DLD1 (cell line): ENCODE results near the gene AKT3.

ENCODE experiments used
- in situ Hi-C: cut with HindIII; loops from 2 replicates; pipeline ENCODE4 v1.10.0; 2017; ENCODE audit warnings: low sequenced_read_pairs

AKT3 gene

DNA sequence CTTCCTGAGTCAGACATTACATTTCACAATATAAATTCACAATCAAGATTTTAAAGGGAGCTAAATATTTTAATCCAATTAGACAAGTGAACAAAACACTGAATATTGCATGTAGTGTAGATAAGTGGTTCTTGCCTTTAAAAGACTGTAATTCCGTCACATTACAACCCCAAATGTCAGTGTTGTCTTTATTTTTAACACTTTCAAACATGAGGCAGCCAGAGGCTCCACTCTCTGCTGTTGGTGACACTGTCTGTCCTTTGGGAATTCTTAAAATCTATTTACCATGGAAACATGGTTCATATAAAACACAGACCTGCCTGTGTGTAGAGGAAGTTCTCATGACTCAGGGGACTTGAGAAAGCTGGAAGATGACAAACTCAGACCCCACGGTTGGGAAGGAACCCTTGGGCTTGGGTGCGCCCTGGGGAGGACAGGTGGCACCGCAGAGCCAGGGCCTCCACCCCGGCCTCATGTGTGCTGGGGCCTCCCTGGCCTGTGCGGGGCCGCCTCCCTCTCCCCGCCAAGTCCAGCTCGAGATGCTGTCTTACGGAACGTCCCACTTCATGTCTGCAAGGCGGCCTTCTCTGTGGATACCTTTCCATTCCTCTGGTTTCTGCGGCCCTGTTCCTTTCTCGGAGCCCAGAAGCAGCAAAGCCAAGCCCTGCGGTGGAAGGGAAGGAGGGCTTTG is 355.2 kb downstream of the AKT3 start:
- in situ Hi-C loops: no loop called here

DNA sequence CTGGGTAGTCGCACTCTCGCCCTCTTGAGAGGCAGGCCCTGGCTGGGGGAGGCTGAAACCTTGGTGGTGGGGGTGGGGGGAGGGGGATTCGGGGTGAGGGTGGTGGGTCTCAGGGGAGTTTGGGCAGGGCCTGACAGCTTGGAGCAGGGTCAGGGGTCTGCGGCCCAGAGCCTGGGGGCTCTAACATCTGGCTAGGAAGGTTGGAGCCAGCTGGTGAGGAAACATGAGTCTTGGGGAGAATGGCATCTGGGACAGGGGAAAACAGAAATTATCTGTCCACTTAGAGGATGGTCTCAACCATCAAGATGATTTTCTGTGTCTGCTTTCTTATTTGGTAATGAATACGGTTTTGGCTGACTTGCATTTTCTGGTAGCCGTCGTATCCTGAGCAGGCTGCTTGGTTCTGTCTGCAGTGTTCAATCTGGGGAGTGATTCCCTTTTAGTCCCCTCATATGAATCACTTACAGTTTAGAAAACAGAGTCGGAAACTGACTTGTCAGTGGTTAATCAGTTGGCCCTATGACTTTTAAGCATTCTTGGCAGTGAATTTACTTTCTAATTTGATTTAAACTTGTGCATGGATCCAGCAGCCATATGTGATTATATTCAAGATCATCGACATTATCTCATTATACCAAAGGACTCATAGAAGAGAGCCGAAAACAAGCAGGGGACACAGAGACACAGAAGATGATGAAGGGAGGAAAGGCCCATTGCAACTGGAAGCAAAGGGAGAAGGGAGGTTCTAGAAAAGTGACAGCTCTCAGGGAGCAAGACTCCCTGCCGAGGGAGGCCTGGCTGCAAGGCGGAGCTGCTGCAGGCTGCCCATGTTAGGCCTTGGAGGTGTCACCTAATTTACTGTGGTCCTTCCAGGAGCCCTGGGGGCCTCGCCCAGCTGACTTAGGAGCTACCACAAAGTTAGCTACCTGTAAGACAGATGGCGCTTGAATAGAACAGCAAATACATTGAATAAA is 356.6 kb downstream of the AKT3 start:
- in situ Hi-C loops: no loop called here

DNA sequence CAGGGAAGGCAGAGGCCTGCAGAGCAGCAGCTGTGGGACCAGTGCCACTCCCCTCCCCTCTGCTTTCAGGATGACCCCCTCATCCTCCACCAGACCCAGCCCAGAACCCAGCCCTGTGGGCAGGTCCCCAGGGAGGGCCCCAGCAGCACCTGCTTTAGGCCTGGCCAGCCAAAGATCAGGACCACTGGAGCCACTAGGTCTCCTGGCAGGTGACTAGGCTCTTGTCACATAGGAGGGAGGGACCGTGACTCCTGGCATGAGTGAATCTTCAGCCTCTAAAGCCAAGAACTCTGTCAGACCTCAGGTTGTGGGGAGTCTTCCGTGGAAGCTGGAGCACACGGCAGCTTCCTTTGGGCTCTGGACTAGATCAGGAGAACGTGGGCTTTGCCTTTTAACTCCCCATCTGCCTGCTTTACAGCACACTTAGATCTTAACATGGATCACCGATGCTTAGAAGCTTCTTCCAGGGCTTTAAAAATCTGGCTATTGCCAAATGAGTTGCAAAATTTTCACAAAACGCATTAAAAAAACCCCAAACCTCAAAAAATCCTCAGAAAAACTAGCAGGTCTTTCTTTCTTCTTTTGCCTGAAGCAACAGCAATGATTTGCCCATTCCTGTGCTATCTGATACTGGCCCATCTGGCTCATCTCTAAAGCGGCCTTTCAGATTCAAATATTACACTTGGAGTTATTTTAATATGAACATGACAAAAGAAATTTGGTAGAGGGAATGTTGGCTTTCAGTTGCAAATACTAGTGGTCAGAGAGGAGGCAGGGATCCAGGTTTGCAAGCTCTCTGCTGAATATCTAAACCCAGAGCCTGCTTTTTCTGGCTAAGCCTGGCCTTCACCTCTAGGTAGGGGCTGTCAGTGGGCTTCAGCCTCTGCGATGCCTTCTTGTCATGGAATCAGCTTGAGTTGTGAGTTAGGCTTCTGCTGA is 359.0 kb downstream of the AKT3 start:
- in situ Hi-C loops: no loop called here

DNA sequence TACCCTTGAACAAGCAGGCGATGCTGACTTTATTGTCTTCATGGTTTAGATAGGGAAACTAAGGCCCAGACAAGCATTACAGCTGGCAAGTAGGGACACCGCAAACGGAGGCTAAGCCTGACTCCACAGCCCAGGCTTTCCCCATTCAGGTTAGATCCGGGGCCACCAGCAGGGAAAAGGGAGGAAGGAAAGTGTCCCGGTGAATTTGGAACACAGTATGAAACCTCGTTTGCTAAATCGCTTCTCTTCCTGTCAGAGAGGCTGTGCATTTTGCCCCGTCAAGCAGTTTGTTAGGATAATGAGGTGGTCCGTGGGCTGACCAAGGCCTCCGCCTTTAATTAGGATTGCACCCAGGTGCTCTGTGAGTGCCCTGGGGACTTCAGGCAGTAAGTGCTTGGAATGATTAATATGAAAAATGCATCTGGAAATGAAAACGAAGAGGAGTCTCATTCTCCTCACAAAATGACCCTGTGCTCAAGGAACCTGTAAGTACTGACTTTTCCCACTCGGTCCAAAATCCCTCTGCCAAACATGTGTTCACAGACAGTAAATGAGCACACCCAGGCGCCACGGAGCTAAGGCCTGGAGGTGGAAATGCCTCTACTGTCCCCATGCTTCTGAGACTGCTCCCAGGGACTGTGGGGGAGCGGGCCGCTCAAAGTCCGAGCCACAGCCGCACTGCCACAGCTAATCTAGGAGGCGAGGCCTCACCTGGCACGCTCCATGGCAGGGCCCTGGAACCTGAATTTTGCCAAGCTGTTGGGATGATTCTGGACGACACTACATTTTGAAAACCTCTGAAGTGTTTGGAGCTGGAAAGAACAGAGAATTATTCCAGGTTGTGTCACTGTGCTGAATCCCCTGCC is 360.1 kb downstream of the AKT3 start:
- in situ Hi-C loops: no loop called here

DNA sequence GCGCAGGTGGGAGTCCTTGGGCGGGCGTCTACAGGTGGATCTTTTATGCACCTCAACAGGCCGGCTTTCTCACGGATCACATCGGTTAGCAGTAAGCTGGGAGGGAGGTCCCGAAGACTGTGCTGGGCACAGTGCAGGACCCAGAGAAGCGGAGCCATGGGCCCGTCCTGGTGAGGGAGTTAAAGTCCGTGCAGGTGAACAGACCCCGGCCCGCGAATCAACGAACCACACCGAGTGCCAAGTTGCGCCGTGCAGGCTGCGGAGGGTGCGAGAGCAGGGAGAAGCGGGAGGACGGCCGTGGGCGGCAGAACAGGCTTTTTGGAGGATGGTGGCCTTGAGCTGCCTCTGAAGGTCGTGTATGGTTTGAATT is 360.9 kb downstream of the AKT3 start:
- in situ Hi-C loops: no loop called here

DNA sequence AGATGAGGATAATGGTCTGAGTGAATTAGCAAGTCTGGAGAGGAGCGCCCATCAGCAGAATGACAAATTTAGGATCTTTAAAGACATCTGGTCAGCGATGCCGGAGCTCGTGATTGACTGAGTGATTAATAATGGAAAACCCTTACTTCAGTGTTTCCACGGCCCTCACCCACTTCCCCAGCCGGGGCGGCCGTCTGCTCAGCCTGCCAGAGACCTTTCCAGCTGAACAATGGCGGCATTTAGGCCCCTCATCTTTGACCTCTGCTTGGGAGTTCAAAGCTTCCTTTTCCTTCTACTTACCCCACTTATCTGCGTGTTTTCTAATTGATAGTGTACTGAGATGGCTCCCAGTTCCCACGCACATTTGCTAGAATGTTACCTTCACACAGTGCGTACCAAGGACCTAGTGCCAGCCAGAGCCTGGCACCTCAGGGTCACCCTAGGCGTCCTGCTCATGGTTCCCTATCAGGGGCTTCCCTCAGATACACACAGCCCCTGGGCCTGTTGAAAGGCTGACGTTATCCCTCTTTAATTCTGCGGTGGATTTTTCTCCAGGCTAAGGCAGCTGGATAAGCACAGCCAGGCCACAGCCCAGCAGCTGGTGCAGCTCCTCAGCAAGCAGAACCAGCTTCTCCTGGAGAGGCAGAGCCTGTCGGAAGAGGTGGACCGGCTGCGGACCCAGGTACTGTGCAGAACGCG is 361.4 kb downstream of the AKT3 start:
- in situ Hi-C loops: no loop called here

DNA sequence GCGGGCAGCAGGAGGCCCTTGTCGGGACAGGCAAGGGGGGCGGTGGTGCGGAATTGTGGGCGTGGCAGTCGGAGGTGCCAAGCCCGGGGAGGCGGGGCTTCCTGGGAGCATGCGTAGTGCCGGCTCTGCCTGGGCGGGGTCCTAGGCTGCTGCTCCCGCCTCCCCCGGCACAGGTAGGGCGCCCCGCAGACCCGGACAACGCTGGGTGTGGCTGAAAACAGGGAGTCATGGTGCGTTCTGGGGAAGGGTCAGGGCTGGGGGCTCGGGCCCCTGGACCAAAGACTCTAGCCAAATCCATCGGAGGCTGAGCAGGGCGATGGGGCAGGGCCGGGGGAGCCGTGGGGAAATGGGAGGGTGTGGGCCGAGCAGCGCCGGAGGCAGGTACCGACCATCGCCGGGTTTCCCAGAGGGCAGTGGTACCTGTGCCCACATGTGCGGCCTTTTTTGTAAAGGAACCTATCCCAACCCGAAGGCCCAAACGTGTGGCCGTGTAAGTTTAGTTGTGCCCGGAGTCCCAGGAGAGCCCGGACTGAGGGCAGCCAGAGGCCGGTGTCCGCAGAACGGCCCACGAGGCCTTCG is 362.3 kb downstream of the AKT3 start:
- in situ Hi-C loops: no loop called here

DNA sequence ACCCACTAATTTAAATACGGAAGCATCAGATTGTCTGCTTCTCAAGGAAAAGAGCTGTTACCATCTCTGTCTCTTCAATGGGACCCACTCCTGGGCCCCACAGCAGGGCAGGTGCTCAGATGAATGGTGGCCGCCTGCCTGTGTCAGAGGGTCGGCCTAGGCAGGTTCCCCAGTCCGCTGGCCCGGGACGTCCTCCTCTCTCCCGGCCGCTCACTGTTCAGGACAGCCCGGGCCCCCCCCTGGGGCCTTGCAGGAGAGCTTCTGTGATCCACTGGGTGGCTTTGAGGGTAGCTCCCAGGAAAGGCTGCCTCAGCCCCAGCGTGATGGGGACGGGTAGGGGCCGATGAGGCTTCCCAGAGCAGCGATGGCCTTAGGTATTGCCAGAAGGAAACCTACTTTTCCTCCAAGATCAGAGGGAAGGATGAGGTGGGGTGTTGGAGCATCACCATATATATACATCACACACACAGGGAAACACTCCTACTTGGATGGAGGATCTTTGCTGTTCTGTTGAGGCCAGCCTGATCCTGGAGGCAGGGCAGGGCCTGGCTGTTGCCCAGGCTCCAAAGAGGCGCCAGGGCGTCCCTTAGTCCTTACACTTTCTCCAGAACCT is 362.9 kb downstream of the AKT3 start:
- in situ Hi-C loops: no loop called here

DNA sequence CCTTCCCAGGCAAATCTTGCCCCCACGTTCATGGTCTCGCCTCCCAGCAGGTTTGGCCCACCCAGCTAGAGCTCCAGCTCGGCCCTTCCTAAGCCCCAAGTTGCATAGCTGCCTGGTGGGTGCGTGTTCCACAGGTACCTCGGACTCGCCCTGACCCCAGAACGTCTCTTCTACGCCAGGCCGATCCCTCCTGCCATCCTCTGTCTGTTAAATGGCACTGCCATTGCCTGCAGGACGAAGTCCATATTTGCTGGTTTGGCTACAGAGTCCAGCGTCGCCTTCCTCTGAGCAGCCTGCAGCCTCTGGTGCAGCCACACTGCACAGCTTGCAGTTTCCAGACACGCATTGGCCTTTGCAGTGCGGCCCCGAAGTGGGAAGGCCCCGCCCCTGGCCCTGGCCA is 366.1 kb downstream of the AKT3 start:
- in situ Hi-C loops: no loop called here

DNA sequence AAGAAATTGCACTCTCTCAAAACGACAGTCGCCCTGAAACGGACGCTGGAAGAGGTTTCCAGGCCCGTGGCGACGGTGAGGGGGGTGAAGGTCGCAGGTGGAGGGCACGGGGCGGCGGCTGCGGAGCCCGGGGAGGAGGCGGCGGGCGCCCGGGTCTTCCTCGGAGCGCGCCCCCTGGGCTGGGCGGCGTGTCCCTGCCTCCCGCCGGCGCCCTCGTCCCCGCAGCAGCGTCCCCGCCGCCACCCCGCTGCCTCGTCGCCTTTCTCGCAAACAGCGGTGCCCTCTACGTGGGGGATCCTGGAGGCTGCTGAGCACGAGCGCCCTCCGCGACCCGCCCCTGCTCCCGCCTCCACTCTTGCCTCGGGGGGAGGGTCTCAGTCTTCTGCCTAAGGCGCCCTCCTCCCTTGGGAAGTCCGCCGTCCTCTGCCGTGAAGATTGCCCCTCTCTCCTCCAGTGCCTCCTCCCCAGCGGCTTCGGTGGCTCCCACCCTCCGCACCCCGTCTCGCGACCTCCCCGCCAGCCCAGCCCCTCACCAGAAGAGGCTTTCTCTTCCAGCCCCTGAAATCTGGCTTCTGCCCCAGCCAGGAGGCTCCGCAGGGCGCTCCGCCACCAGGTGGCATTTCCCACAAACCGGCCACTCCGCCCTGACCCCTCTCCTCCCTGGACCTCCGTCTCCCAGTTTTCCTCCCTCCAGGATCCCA is 366.8 kb downstream of the AKT3 start:
- in situ Hi-C loops: no loop called here

DNA sequence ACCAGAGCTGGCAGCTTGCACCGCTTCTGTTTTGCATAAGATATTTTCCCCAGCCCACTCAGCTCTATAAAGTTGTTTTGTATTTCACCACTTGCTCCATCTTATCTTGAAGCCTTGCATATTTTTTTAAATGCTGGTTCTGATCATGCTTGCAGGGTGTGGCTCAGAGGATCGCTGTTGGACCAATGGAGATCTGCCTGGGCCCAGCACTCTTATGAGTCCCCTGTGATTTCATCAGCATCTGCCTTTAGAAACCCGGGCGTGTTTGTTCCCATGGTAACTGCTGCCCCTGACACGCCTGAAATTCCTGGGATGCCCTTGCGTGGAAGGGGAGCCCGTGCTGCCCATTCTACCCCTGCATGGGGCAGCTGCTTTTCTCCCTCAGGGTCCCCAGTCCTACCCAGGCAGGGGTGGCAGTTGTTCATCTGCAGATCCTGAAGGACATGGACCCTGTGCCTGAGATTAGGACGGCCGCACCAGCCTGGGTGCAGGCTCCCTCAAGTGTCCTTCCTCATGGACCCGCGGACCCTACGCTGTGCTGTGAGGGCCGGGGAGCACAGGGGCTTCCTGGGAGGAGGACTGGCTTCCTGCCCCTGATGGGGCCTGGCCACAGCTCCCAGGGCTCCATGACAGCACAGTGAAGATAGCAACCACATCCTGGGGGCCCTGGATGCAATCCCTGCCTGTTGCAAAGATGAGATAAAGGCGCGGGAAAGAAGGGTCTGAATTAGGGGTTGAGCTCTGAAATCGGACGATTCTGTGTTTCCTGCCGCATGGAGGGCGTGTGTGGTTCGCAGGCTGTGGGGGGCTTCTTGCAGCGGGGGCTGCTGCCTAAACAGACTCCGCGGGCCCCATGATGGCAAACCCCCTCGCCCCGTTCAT is 367.7 kb downstream of the AKT3 start:
- in situ Hi-C loops: no loop called here

DNA sequence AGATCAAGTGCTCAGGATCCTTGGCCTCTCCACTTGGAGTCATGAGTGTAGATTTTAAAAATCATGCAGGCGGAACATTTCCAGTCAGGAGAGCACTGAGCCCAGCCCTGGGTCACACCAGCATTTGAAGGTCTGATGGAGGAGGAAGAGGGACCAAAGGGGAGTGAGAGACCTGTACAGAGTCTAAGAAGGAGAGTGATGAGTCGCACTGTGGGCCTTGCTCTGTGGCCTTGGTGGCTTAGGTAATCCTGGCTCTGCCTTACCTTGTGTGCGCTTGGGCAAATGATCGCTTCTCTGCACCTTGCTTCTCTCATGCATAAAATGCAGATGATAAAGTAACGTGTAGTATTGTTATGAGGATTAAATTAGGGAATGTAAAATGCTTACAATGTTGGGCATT is 368.9 kb downstream of the AKT3 start:
- in situ Hi-C loops: no loop called here

DNA sequence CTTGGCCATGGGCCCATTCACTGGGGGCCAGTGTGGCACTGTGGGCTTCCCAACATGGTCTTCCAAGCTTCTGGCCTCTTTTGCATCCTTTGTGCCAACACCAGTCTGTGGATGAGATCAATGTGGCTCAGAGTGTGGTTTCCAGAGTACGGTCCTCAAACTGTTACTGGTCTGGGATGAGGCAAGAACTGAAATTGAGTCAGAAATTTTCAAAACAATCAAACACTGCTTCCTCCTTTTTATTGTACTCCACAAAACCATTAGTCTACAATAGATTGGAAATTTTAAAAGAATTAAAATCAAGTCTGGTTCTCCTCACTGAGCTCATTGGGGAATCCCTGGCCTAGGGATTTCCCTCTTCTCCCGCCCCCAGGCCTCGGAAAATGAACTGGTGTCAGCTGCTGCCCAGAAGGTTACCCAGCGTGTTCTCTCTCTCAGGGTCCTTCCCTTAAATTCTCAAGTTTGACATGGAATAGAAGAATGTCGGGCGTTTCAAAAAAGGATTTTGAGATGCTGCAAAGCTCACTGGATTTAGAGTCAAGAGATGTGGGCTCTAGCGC is 372.2 kb downstream of the AKT3 start:
- in situ Hi-C loops: no loop called here

DNA sequence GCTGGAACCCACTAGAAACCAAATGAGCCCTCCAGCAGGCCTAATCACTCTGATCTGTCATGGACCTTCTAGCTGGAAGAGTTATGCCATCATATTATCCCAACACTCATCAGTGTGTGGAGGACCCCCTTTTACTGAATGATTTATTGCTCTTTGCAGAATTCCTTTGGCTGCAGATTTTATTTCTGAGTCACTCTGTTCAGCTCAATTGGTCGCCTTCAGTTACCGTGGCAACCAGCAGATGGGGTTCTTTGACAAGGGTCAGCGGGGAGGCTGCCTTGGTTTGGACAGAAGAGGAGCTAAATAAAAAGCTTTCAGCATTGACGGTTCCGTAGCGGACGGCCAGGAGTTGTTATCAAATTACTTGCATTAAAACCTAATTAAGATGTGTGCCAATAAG is 374.1 kb downstream of the AKT3 start:
- in situ Hi-C loops: no loop called here

DNA sequence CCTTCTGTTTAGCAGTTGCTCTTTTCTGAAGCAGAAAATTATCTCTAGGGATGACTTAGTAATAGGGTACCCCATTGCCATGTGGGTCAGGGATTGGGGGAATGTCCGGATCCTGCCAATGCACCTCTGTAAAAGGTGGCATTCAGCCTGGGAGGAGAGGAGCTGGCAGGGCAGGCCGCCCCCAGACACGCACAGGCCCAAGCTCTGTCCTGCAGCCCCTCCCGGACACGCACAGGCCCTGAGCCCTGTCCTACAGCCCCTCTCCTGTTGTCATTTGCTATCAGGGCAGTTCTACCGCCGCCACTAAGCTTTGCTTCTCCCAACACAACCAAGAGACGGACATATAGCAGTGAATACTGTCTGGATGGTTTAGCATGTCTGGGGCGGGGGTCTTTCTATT is 375.1 kb downstream of the AKT3 start:
- in situ Hi-C loops: no loop called here

DNA sequence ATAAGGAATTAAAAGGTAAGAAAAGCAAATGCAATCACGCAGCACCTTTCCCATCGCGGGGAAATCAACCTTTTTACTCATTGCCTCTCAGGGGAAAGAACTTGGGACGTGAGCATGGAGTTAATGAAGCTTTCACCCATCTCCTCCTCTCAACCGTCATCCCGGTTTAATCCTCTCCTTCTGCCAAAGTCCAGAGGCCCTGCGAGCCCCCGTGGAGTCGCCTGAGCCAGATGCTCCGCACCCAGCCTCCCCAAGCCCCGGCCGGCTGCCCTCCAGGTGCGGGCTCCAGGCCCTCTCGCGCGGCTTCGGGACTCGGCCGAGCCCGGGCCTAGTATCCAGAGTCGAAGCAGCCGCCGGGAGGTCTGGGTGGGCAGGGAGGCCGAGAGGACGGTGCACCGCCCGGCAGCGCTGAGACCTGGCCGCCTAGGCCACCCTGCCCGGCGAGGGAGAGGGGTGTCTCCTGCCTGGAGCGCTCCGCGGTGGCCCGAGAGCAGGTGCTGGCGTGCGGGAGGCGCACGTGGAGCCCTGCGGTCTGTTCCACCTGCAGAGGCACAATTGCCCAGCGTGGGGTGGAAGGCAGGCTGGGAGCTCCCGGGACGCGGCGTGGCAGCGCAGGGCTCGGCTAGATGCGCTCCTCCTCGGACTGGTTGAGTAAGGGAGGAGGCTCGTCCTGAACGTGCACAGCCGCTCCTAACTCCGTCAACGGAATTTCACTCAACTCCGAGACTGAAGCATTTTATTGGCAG is 375.7 kb downstream of the AKT3 start:
- in situ Hi-C loops: no loop called here
